GM12878 (cell line): ENCODE data around the gene LATS2. TPM values are rescaled to one million over a fixed set of nuclear protein-coding genes. Genes with fewer than 3 reads are reported as not detected.

ENCODE experiments used
- ATAC-seq: fragments of 200-7000 bp; cut with Tn5 transposase; 3 replicates; pipeline ENCODE4 v1.9.1; 2020; ENCODE audit warnings: mild to moderate bottlenecking, moderate library complexity
- BruUV-seq: library from RNA; stranded (reverse); fragments of 400-500 nt; replicated peaks from 2 replicates; lab custom pipeline; 2021; lab: Mats Ljungman, UMichigan
- CTCF ChIA-PET: fragments of 300-600 bp; sonication (Branson Sonifier 250); formaldehyde crosslinking; extraction: SDS; loops from one replicate; lab custom pipeline; 2021; ENCODE audit warnings: inconsistent platforms; lab: Yijun Ruan, JAX
- POLR2A ChIA-PET: fragments of 350-600 bp; formaldehyde crosslinking; extraction: SDS; loops from one replicate; lab custom pipeline; 2021; ENCODE audit warnings: inconsistent platforms; lab: Charles Lee
- RAD21 ChIA-PET: fragments of 300-600 bp; sonication (Branson Sonifier 250); formaldehyde crosslinking; loops from one replicate; lab custom pipeline; 2023; ENCODE audit warnings: antibody characterized with exemption; ENCODE audit not compliant: unreplicated experiment; lab: Charles Lee
- SMC1A ChIA-PET: fragments of 300-600 bp; sonication (Branson Sonifier 250); formaldehyde crosslinking; loops from one replicate; lab custom pipeline; 2023; ENCODE audit not compliant: unreplicated experiment, uncharacterized antibody; lab: Charles Lee
- DNase-seq: peaks from one replicate; pipeline ENCODE4 v3.0.0-alpha.2; 2011; ENCODE audit warnings: low read depth, low spot score
- FAIRE-seq: peaks from 3 replicates; lab custom pipeline; 2011; peaks lifted over from hg19 to GRCh38; lab: Jason Lieb, UNC
- H2AFZ ChIP-seq: 2 replicates; pipeline ENCODE4 v1.6.0; 2011; ENCODE audit warnings: low read depth, low read length, control low read depth; ENCODE audit not compliant: control insufficient read depth
- H3K27ac ChIP-seq: 2 replicates; pipeline ENCODE4 v1.5.1; 2011; ENCODE audit warnings: control low read depth; ENCODE audit not compliant: control insufficient read depth, insufficient read depth
- H3K27me3 ChIP-seq, 2 experiments: replicated peaks in 1 of 2; 2 replicates each; pipeline versions ENCODE4 v1.6.0 to v1.6.1; 2011; ENCODE audit warnings: low read length in 1 of 2; ENCODE audit not compliant: control insufficient read depth in 2 of 2, insufficient read depth in 2 of 2
- H3K36me3 ChIP-seq, 2 experiments: 2 replicates each; pipeline ENCODE4 v1.5.1; 2011; ENCODE audit warnings: low read length in 1 of 2; ENCODE audit not compliant: control insufficient read depth in 2 of 2, insufficient read depth in 2 of 2
- H3K4me1 ChIP-seq: 2 replicates; pipeline ENCODE4 v1.6.1; 2011; ENCODE audit warnings: mild to moderate bottlenecking, low read length, moderate library complexity, mixed read lengths; ENCODE audit not compliant: control insufficient read depth, insufficient read depth
- H3K4me2 ChIP-seq: 2 replicates; pipeline ENCODE4 v1.6.0; 2011; ENCODE audit warnings: control low read depth; ENCODE audit not compliant: control insufficient read depth, insufficient read depth
- H3K4me3 ChIP-seq: fragments of 200-600 bp; sonication (generic); 2 replicates; pipeline ENCODE4 v1.5.1; 2016
- H3K79me2 ChIP-seq: 2 replicates; pipeline ENCODE4 v1.6.0; 2011; ENCODE audit warnings: low read length; ENCODE audit not compliant: control insufficient read depth, insufficient read depth
- H3K9ac ChIP-seq: 2 replicates; pipeline ENCODE4 v1.8.0; 2011; ENCODE audit warnings: low read length, control low read depth, mixed read lengths; ENCODE audit not compliant: control insufficient read depth, insufficient read depth
- H3K9me3 ChIP-seq: replicated peaks from 3 replicates; pipeline ENCODE4 v1.5.1; 2011; ENCODE audit warnings: mild to moderate bottlenecking, low read length; ENCODE audit not compliant: control insufficient read depth, insufficient read depth
- H4K20me1 ChIP-seq: 2 replicates; pipeline ENCODE4 v1.6.0; 2011; ENCODE audit not compliant: control insufficient read depth, insufficient read depth
- CHD2 ChIP-seq: IDR thresholded peaks from 2 replicates; pipeline ENCODE4 v1.6.1; 2011; ENCODE audit warnings: low read depth, low read length, improper control_type of control experiment, borderline replicate concordance
- HDAC6 ChIP-seq: fragments of 200-600 bp; sonication (generic); IDR thresholded peaks from one replicate; pipeline ENCODE4 v1.8.0; 2017; ENCODE audit warnings: antibody characterized with exemption; ENCODE audit not compliant: unreplicated experiment
- KAT2A ChIP-seq: conservative IDR thresholded peaks from 2 replicates; pipeline ENCODE4 v1.6.1; 2011; ENCODE audit warnings: low read depth, low read length; ENCODE audit not compliant: control insufficient read depth
- LARP7 ChIP-seq: fragments of 450-650 bp; IDR thresholded peaks from 2 replicates; pipeline ENCODE4 v1.6.1; 2017; ENCODE audit warnings: mild to moderate bottlenecking
- MEF2A ChIP-seq: IDR thresholded peaks from 2 replicates; pipeline ENCODE4 v1.6.1; 2011; ENCODE audit warnings: low read depth, mild to moderate bottlenecking, low read length, moderate library complexity; ENCODE audit not compliant: insufficient read depth
- NFIC ChIP-seq: IDR thresholded peaks from 2 replicates; pipeline ENCODE4 v1.6.1; 2012; ENCODE audit warnings: low read depth, mild to moderate bottlenecking, inconsistent platforms, low read length, moderate library complexity
- NRF1 ChIP-seq: conservative IDR thresholded peaks from 2 replicates; pipeline ENCODE4 v1.6.1; 2011; ENCODE audit warnings: mild to moderate bottlenecking, low read depth, low read length, improper control_type of control experiment
- PBX3 ChIP-seq: IDR thresholded peaks from 2 replicates; pipeline ENCODE4 v1.6.1; 2011; ENCODE audit warnings: mild to moderate bottlenecking, low read depth, low read length, moderate library complexity; ENCODE audit not compliant: insufficient replicate concordance
- POLR2A ChIP-seq: IDR thresholded peaks from 2 replicates; pipeline ENCODE4 v1.6.1; 2011; ENCODE audit warnings: low read depth, mild to moderate bottlenecking, low read length
- SPI1 ChIP-seq: IDR thresholded peaks from 2 replicates; pipeline ENCODE4 v1.6.1; 2011; ENCODE audit warnings: low read depth, mild to moderate bottlenecking, low read length, moderate library complexity, borderline replicate concordance; ENCODE audit not compliant: insufficient read depth
- TCF3 ChIP-seq: IDR thresholded peaks from 2 replicates; pipeline ENCODE4 v1.6.1; 2012; ENCODE audit warnings: low read depth, mild to moderate bottlenecking, low read length, borderline replicate concordance; ENCODE audit not compliant: insufficient read depth
- ZNF207 ChIP-seq: fragments of 450-650 bp; IDR thresholded peaks from 2 replicates; pipeline ENCODE4 v1.6.1; 2014; ENCODE audit warnings: antibody characterized with exemption, mild to moderate bottlenecking, borderline replicate concordance
- ZSCAN29 ChIP-seq: fragments of 450-650 bp; IDR thresholded peaks from 2 replicates; pipeline ENCODE4 v1.6.1; 2017; ENCODE audit warnings: mild to moderate bottlenecking, moderate library complexity
- whole genome bisulfite sequencing: methylation state at CpG from one replicate; pipeline ENCODE4 v1.1.6; 2016; ENCODE audit warnings: low lambda C conversion rate; ENCODE audit not compliant: insufficient replicate concordance, insufficient coverage; ENCODE audit errors: missing lambda C conversion rate; 5-methylcytosine and 5-hydroxymethylcytosine counted together
- in situ Hi-C: fragments of 300-500 bp; cut with MboI; formaldehyde crosslinking; loops from 9 replicates; pipeline ENCODE4 v1.14.3; 2018; ENCODE audit warnings: mixed read lengths
- intact Hi-C: fragments of 100-400 bp; cut with micrococcal nuclease; formaldehyde crosslinking; loops from one replicate; pipeline ENCODE4 v1.14.2; 2022; ENCODE audit not compliant: unreplicated experiment
- polyA plus RNA-seq, 11 experiments: library from polyadenylated mRNA; depleted of rRNA in 4 of 11; unstranded in 6 of 11; stranded (reverse) in 5 of 11; fragments of >200 nt; fragmentation: Nextera tagmentation in 4 of 11; fragmentation: Illumina TruSeq in 1 of 11; extraction: Ambion mirVana in 4 of 11; extraction: Trizol in 1 of 11; gene quantifications; 1 replicate in 1 of 11; 2 replicates in 10 of 11; pipeline versions ENCODE4 v1.2.1 to v1.2.3, GENCODE V29; 2011 to 2016; ENCODE audit warnings: inconsistent platforms in 2 of 11, missing spikeins in 2 of 11, low read depth in 1 of 11
- total RNA-seq, 4 experiments: library from RNA; depleted of rRNA in 3 of 4; stranded (reverse); fragments of >200 nt in 3 of 4; fragmentation: Illumina TruSeq in 1 of 4; extraction: Trizol in 1 of 4; gene quantifications; 2 replicates each; pipeline versions ENCODE4 v1.2.1 to v1.2.3, GENCODE V29; 2013 to 2021
- TF ChIP-seq, protein P1 (sequence below): IDR thresholded peaks from 2 replicates; pipeline ENCODE4 v1.6.1; 2011; ENCODE audit warnings: borderline replicate concordance, low read depth, mild to moderate bottlenecking, moderate library complexity, low read length; ENCODE audit not compliant: insufficient read depth, poor library complexity, severe bottlenecking

Gene LATS2
- total and polyA plus RNA-seq, 10 of the 15 experiments (the other 5 are each of a cell fraction or from before 2014, with no cell fraction given) = 0.90 to 7.8 (median 2.0) TPM

GRCh38 chr13:21025539-21025938, 35.8 kb downstream of the LATS2 start:
- ChIA-PET SMC1A (no interaction called here), RAD21 (no interaction called here), CTCF (no interaction called here), POLR2A (no interaction called here)
- no peaks in the 10 kb centered on the region; the same call in 1 of the 3 replicates for H3K9me3 ChIP-seq
- no peak overlapping the region for H3K4me3 ChIP-seq
- 59% methylated on average over 6 of the region's 6 CpGs for WGBS
- H3K27ac ChIP-seq = no peak overlapping the region
- H2AFZ ChIP-seq = no peak overlapping the region
- no peaks in the 10 kb centered on the region for H3K27me3 ChIP-seq
- BruUV-seq = no TSS peak
- H3K9ac ChIP-seq = no peak overlapping the region
- DNase-seq (no peak), ATAC-seq (peak; percentile 60), FAIRE-seq (no peak)
- H3K4me1 ChIP-seq = peaks cover 6% of the 10 kb centered on the region
- in situ Hi-C loops = no loop called here
- intact Hi-C loops = no loop called here
- H3K79me2 ChIP-seq = no peaks in the 10 kb centered on the region
- H3K4me2 ChIP-seq = no peak overlapping the region
- no peaks in the 10 kb centered on the region for H3K36me3 ChIP-seq
- TF ChIP-seq HDAC6 = no peak
- TF ChIP-seq SPI1 = peak; percentile 46; the same call in 1 of the 2 replicates
- no peak for TF ChIP-seq CHD2
- TF ChIP-seq POLR2A = no peak
- H4K20me1 ChIP-seq = no peaks in the 10 kb centered on the region

GRCh38 chr13:21022056-21022979, 39.1 kb downstream of the LATS2 start:
- POLR2A ChIA-PET = interaction anchor here (1.3 kb wide), 1 partner anchor 9 kb away, joined by 6 read pairs; no protein-coding TSS in a partner anchor
- no peak for TF ChIP-seq ZNF207
- 0 out of 2 replicates have a peak, but pooled peaks have one; percentile 47 for TF ChIP-seq TCF3
- TF ChIP-seq MEF2A = no peak
- no peak for TF ChIP-seq KAT2A
- TF ChIP-seq LARP7 = no peak
- TF ChIP-seq PBX3 = peak; percentile 53
- no peak for TF ChIP-seq NRF1
- TF ChIP-seq ZSCAN29 = no peak
- TF ChIP-seq NFIC = peak; percentile 35; the same call in 1 of the 2 replicates
- TF ChIP-seq, protein P1, sequence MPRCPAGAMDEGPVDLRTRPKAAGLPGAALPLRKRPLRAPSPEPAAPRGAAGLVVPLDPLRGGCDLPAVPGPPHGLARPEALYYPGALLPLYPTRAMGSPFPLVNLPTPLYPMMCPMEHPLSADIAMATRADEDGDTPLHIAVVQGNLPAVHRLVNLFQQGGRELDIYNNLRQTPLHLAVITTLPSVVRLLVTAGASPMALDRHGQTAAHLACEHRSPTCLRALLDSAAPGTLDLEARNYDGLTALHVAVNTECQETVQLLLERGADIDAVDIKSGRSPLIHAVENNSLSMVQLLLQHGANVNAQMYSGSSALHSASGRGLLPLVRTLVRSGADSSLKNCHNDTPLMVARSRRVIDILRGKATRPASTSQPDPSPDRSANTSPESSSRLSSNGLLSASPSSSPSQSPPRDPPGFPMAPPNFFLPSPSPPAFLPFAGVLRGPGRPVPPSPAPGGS = peak; percentile 99
- no peaks in the 10 kb centered on the region for H3K79me2 ChIP-seq
- ATAC-seq = no peak
- H3K9ac ChIP-seq = no peak overlapping the region
- no peak overlapping the region; the same call in 1 of the 2 replicates for H3K4me2 ChIP-seq
- H3K4me3 ChIP-seq = no peak overlapping the region
- peaks cover 6% of the 10 kb centered on the region for H3K4me1 ChIP-seq
- in situ Hi-C loops (no loop called here), intact Hi-C loops (no loop called here)
- no peak overlapping the region for H3K27ac ChIP-seq
- RAD21 ChIA-PET = no interaction called here
- H2AFZ ChIP-seq = no peak overlapping the region
- DNase-seq = no peak
- no peaks in the 10 kb centered on the region for H4K20me1 ChIP-seq
- 80% methylated on average over 11 of the region's 11 CpGs for WGBS
- no peaks in the 10 kb centered on the region for H3K36me3 ChIP-seq
- no peaks in the 10 kb centered on the region for H3K27me3 ChIP-seq
- no TSS peak for BruUV-seq
- H3K9me3 ChIP-seq = no peaks in the 10 kb centered on the region
- FAIRE-seq = peak; percentile 13
- CTCF ChIA-PET = interaction anchor here (0.6 to 1.1 kb wide), 4 partner anchors 9 to 455 kb away, joined by 3 read pairs; no protein-coding TSS in a partner anchor
- SMC1A ChIA-PET = interaction anchor here (1.0 kb wide), 1 partner anchor 78 kb away, joined by 3 read pairs; no protein-coding TSS in a partner anchor
